ENCODE results near the gene GPR55. TPM values are rescaled to one million over a fixed set of nuclear protein-coding genes. Genes with fewer than 3 reads are reported as not detected.

GPR55 gene
- polyA plus RNA-seq, 1 donor (not counting 4 experiments of a cell fraction or from before 2014, with no cell fraction given) = not detected

- Histone ChIP-seq H4K20me1 (ENCODE audit: control insufficient read depth, extremely low read depth, insufficient read depth, low read length) (no peaks in the 10 kb centered on the region), H2AFZ (ENCODE audit: control insufficient read depth, low read length) (no peak overlapping the region), H3K9me3 (ENCODE audit: control insufficient read depth, low read depth, low read length) (no peaks in the 10 kb centered on the region), H3K9me1 (ENCODE audit: control insufficient read depth, extremely low read depth, insufficient read depth, low read length) (no peaks in the 10 kb centered on the region), H3K27me3 (ENCODE audit: control insufficient read depth, extremely low read depth, insufficient read depth, low read length) (peaks cover 3% of the 10 kb centered on the region), H3K4me1 (ENCODE audit: control insufficient read depth, extremely low read depth, insufficient read depth, low read length) (no peaks in the 10 kb centered on the region), H3K4me2 (ENCODE audit: control insufficient read depth, extremely low read depth, insufficient read depth, low read depth, low read length) (no peak overlapping the region), H3K9ac (ENCODE audit: control insufficient read depth, extremely low read depth, insufficient read depth, low read length) (no peak overlapping the region), H3K27ac (ENCODE audit: control insufficient read depth, insufficient read depth, low read length) (no peak overlapping the region), H3K79me2 (ENCODE audit: control insufficient read depth, insufficient read depth, low read length) (no peaks in the 10 kb centered on the region), H3K36me3 (ENCODE audit: control insufficient read depth in 2 of 2, extremely low read depth in 1 of 2, insufficient read depth in 2 of 2, low read length in 2 of 2) (no peaks in the 10 kb centered on the region), H3K4me3 (ENCODE audit: control insufficient read depth in 2 of 3, extremely low read depth in 1 of 3, insufficient read depth in 2 of 3, low read depth in 1 of 3, low read length in 3 of 3) (no peak overlapping the region)
- DNase-seq (ENCODE audit: low read depth, low spot score) = no peak
- dilution Hi-C loops (cut with MboI; ENCODE audit: extremely low pct_ligation_motif_present, low sequenced_read_pairs) = no loop called here
- no peak for FAIRE-seq
- TF ChIP-seq CTCF (optimal IDR thresholded peaks at IDR 0.05 in 1 of 3, IDR thresholded peaks at IDR 0.05 in 1 of 3, conservative IDR thresholded peaks at IDR 0.05 in 1 of 3; ENCODE audit: extremely low read depth in 1 of 3, insufficient read depth in 2 of 3, low read length in 3 of 3) (no peak), EZH2 (IDR thresholded peaks at IDR 0.05; ENCODE audit: low read length) (no peak)
These were observed 25.2 kb upstream of the GPR55 start for GRCh38 chr2:230949966-230950873.

- H3K36me3 ChIP-seq (ENCODE audit: control insufficient read depth in 2 of 2, extremely low read depth in 1 of 2, insufficient read depth in 2 of 2, low read length in 2 of 2) = no peaks in the 10 kb centered on the region
- TF ChIP-seq EZH2 (IDR thresholded peaks at IDR 0.05; ENCODE audit: low read length) = no peak
- no peak for TF ChIP-seq CTCF (optimal IDR thresholded peaks at IDR 0.05 in 1 of 3, IDR thresholded peaks at IDR 0.05 in 1 of 3, conservative IDR thresholded peaks at IDR 0.05 in 1 of 3; ENCODE audit: extremely low read depth in 1 of 3, insufficient read depth in 2 of 3, low read length in 3 of 3)
- H3K4me1 ChIP-seq (ENCODE audit: control insufficient read depth, extremely low read depth, insufficient read depth, low read length) = no peaks in the 10 kb centered on the region
- no peaks in the 10 kb centered on the region for H3K9me1 ChIP-seq (ENCODE audit: control insufficient read depth, extremely low read depth, insufficient read depth, low read length)
- FAIRE-seq (no peak), DNase-seq (ENCODE audit: low read depth, low spot score) (no peak)
- no peaks in the 10 kb centered on the region for H3K79me2 ChIP-seq (ENCODE audit: control insufficient read depth, insufficient read depth, low read length)
- H3K27me3 ChIP-seq (ENCODE audit: control insufficient read depth, extremely low read depth, insufficient read depth, low read length) = peaks cover 8% of the 10 kb centered on the region
- H3K9me3 ChIP-seq (ENCODE audit: control insufficient read depth, low read depth, low read length) = no peaks in the 10 kb centered on the region
- H3K9ac ChIP-seq (ENCODE audit: control insufficient read depth, extremely low read depth, insufficient read depth, low read length) = no peak overlapping the region
- dilution Hi-C loops (cut with MboI; ENCODE audit: extremely low pct_ligation_motif_present, low sequenced_read_pairs) = no loop called here
- H3K27ac ChIP-seq (ENCODE audit: control insufficient read depth, insufficient read depth, low read length) = no peak overlapping the region
- H4K20me1 ChIP-seq (ENCODE audit: control insufficient read depth, extremely low read depth, insufficient read depth, low read length) = no peaks in the 10 kb centered on the region
- no peak overlapping the region for H2AFZ ChIP-seq (ENCODE audit: control insufficient read depth, low read length)
- H3K4me2 ChIP-seq (ENCODE audit: control insufficient read depth, extremely low read depth, insufficient read depth, low read depth, low read length) = no peak overlapping the region
- H3K4me3 ChIP-seq (ENCODE audit: control insufficient read depth in 2 of 3, extremely low read depth in 1 of 3, insufficient read depth in 2 of 3, low read depth in 1 of 3, low read length in 3 of 3) = no peak overlapping the region
These were observed 22.9 kb upstream of the GPR55 start for GRCh38 chr2:230947908-230948365.
